HCT116 (cell line): Measurements from ENCODE around the gene TRAF5. TPM values are rescaled to one million over a fixed set of nuclear protein-coding genes. Genes with fewer than 3 reads are reported as not detected.

ENCODE experiments used
- ATAC-seq: fragments of 200-7000 bp; cut with Tn5 transposase; 2 replicates; pipeline ENCODE4 v1.9.1; 2020; ENCODE audit warnings: mild to moderate bottlenecking, moderate library complexity
- BruUV-seq: library from RNA; stranded (reverse); fragments of 400-500 nt; replicated peaks from 2 replicates; lab custom pipeline; 2021; lab: Mats Ljungman, UMichigan
- CTCF ChIA-PET: fragments of 300-600 bp; sonication (Branson Sonifier 250); formaldehyde crosslinking; loops from one replicate; lab custom pipeline; 2021; ENCODE audit warnings: antibody characterized with exemption; lab: Charles Lee
- POLR2A ChIA-PET: fragments of 300-600, 350-600 bp; sonication (Branson Sonifier 250); formaldehyde crosslinking; loops from one replicate; lab custom pipeline; 2021; ENCODE audit warnings: antibody characterized with exemption; lab: Charles Lee
- RAD21 ChIA-PET, 2 experiments: fragments of 300-600 bp; sonication (Branson Sonifier 250); formaldehyde crosslinking; loops; one replicate each; lab custom pipeline; 2023; ENCODE audit warnings: low total read pairs in 2 of 2; ENCODE audit not compliant: uncharacterized antibody in 2 of 2, unreplicated experiment in 2 of 2, low non-redundant PET in 1 of 2; lab: Charles Lee
- DNase-seq: peaks from one replicate; pipeline ENCODE4 v3.0.0-alpha.2; 2010; ENCODE audit warnings: low read depth, low spot score
- H2AFZ ChIP-seq: fragments of 200-600 bp; shearing (Covaris generic), sonication (generic); 2 replicates; pipeline ENCODE4 v1.6.1; 2017; ENCODE audit warnings: low read depth, mixed run types, mixed read lengths, antibody characterized with exemption, low read length; ENCODE audit not compliant: poor library complexity, severe bottlenecking
- H3K27ac ChIP-seq: 2 replicates; pipeline ENCODE4 v1.5.1; 2012; ENCODE audit warnings: low read depth, low read length
- H3K27me3 ChIP-seq: fragments of 200-600 bp; sonication (generic); 2 replicates; pipeline ENCODE4 v1.6.1; 2016; ENCODE audit warnings: mixed run types, low read length, mixed read lengths; ENCODE audit not compliant: insufficient read depth
- H3K36me3 ChIP-seq, 2 experiments: fragments of 200-500 bp in 1 of 2; fragments of 200-600 bp in 1 of 2; sonication (Bioruptor generic) in 1 of 2; sonication (generic) in 1 of 2; 2 replicates each; pipeline versions ENCODE4 v1.5.1 to v1.6.1; 2014 to 2016; ENCODE audit warnings: low read length in 2 of 2, inconsistent platforms in 1 of 2, mixed read lengths in 1 of 2, mixed run types in 1 of 2; ENCODE audit not compliant: insufficient read depth in 2 of 2, control insufficient read depth in 1 of 2
- H3K4me1 ChIP-seq, 2 experiments: fragments of 200-600 bp in 1 of 2; sonication (generic) in 1 of 2; 2 replicates each; pipeline versions ENCODE4 v1.5.1 to v1.6.1; 2012 to 2017; ENCODE audit warnings: low read length in 2 of 2, inconsistent platforms in 1 of 2, mild to moderate bottlenecking in 1 of 2, mixed read lengths in 1 of 2, mixed run types in 1 of 2, moderate library complexity in 1 of 2; ENCODE audit not compliant: insufficient read depth in 2 of 2, control insufficient read depth in 1 of 2
- H3K4me2 ChIP-seq: fragments of 200-600 bp; sonication (generic); 2 replicates; pipeline ENCODE4 v1.6.1; 2017; ENCODE audit warnings: mixed run types, low read length, mixed read lengths
- H3K4me3 ChIP-seq, 2 experiments: fragments of 200-600 bp in 1 of 2; sonication (generic) in 1 of 2; replicated peaks in 1 of 2; 2 replicates each; pipeline ENCODE4 v1.5.1; 2011 to 2016; ENCODE audit warnings: low read length in 2 of 2, control low read depth in 1 of 2, low read depth in 1 of 2, mild to moderate bottlenecking in 1 of 2, mixed read lengths in 1 of 2, mixed run types in 1 of 2
- H3K79me2 ChIP-seq: fragments of 200-600 bp; sonication (generic); 2 replicates; pipeline ENCODE4 v1.6.1; 2017; ENCODE audit warnings: mild to moderate bottlenecking, mixed run types, low read length, moderate library complexity, mixed read lengths; ENCODE audit not compliant: insufficient read depth
- H3K9ac ChIP-seq: fragments of 200-600 bp; sonication (generic); 2 replicates; pipeline ENCODE4 v1.6.1; 2016; ENCODE audit warnings: low read length, mixed read lengths
- H3K9me2 ChIP-seq: fragments of 200-600 bp; sonication (generic), shearing (Covaris generic); 2 replicates; pipeline ENCODE4 v1.6.1; 2017; ENCODE audit warnings: mixed run types, mild to moderate bottlenecking, moderate library complexity; ENCODE audit not compliant: insufficient read depth
- H3K9me3 ChIP-seq, 2 experiments: fragments of 200-500 bp in 1 of 2; fragments of 200-600 bp in 1 of 2; sonication (Bioruptor generic) in 1 of 2; sonication (generic) in 1 of 2; 2 replicates each; pipeline ENCODE4 v1.6.1; 2014 to 2017; ENCODE audit warnings: low read length in 2 of 2, mixed read lengths in 2 of 2, inconsistent platforms in 1 of 2, low read depth in 1 of 2, mild to moderate bottlenecking in 1 of 2, mixed run types in 1 of 2, moderate library complexity in 1 of 2; ENCODE audit not compliant: control insufficient read depth in 1 of 2, insufficient read depth in 1 of 2
- H4K20me1 ChIP-seq: fragments of 200-600 bp; sonication (generic), shearing (Covaris generic); 2 replicates; pipeline ENCODE4 v1.6.1; 2017; ENCODE audit warnings: mixed run types, mild to moderate bottlenecking, moderate library complexity; ENCODE audit not compliant: insufficient read depth
- CTCF ChIP-seq, 3 experiments: fragments of 200-600 bp in 1 of 3; sonication (generic) in 1 of 3; IDR thresholded peaks in 2 of 3; conservative IDR thresholded peaks in 1 of 3; 2 replicates each; pipeline ENCODE4 v1.5.1; 2012 to 2017; ENCODE audit warnings: low read depth in 2 of 3, low read length in 2 of 3, antibody characterized with exemption in 1 of 3, borderline replicate concordance in 1 of 3, control low read depth in 1 of 3, mild to moderate bottlenecking in 1 of 3, mixed read lengths in 1 of 3, mixed run types in 1 of 3, moderate library complexity in 1 of 3; ENCODE audit not compliant: insufficient read depth in 1 of 3
- EGR1 ChIP-seq: IDR thresholded peaks from 2 replicates; pipeline ENCODE4 v1.6.1; 2012; ENCODE audit warnings: low read depth
- EZH2 ChIP-seq: fragments of 200-600 bp; sonication (generic); IDR thresholded peaks from 2 replicates; pipeline ENCODE4 v1.6.1; 2017; ENCODE audit warnings: antibody characterized with exemption, mixed run types
- EZH2phosphoT487 ChIP-seq: fragments of 200-600 bp; IDR thresholded peaks from 2 replicates; pipeline ENCODE4 v1.6.1; 2018; ENCODE audit warnings: antibody characterized with exemption, borderline replicate concordance
- FOSL1 ChIP-seq: IDR thresholded peaks from 2 replicates; pipeline ENCODE4 v1.6.1; 2012; ENCODE audit warnings: low read depth
- POLR2AphosphoS5 ChIP-seq: IDR thresholded peaks from 2 replicates; pipeline ENCODE4 v1.6.1; 2011; ENCODE audit warnings: mild to moderate bottlenecking, low read depth, low read length, moderate library complexity
- SIN3A ChIP-seq: IDR thresholded peaks from 2 replicates; pipeline ENCODE4 v1.6.1; 2012; ENCODE audit warnings: low read depth
- SP1 ChIP-seq: IDR thresholded peaks from 2 replicates; pipeline ENCODE4 v1.6.1; 2012; ENCODE audit warnings: low read depth
- TCF7L2 ChIP-seq: IDR thresholded peaks from 2 replicates; pipeline ENCODE4 v1.7.0; 2011; ENCODE audit warnings: borderline replicate concordance, inconsistent platforms; ENCODE audit not compliant: insufficient read depth, insufficient read length; ENCODE audit errors: extremely low read depth
- ZFX ChIP-seq: fragments of 450-650 bp; IDR thresholded peaks from 2 replicates; pipeline ENCODE4 v1.6.1; 2017
- ZNF274 ChIP-seq: fragments of 200-500 bp; sonication (Bioruptor generic); IDR thresholded peaks from 2 replicates; pipeline ENCODE4 v1.6.1; 2014; ENCODE audit warnings: mild to moderate bottlenecking, low read depth, low read length, inconsistent platforms
- intact Hi-C: fragments of 100-400 bp; cut with micrococcal nuclease; formaldehyde crosslinking; loops from 2 replicates; pipeline ENCODE4 v1.10.0; 2022
- total RNA-seq: library from RNA; stranded (reverse); gene quantifications from one replicate; pipeline ENCODE4 v1.2.1, GENCODE V29; 2021; ENCODE audit not compliant: unreplicated experiment

The TRAF5 gene
- total RNA-seq, 1 experiment from 2014 or later = 6.5 TPM

DNA sequence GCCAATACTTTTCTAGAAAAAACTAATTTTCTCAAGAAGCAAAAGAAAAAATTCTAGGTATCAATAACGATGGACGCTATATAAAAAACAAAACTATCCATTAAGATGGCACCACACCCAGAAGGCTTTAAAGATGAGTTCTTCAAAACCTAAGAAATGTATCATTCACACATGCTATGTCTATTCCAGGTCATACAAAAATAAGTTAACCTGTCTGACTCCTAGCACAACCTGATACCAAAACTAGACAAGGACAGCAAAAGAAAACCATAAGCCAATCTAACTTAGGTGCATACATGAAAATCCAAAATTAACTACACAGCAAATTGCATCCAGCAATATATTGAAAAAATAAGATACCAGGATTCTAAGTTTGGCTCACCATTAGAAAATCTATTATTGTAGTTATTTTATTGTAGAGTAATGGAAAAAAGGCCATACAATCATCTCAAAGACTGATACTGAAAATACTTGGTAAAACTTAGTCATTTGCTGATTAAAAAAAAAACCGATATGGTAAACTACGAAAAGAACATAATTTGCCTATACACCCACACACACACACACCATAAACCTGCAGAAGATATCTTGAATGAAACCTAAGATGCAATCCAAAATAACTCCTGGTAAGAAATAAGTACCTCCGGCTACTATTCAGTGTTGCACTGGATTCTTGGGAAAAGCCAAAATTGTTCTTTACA lies 55.0 kb downstream of the TRAF5 start:
- no peaks in the 10 kb centered on the region for H3K9me2 ChIP-seq
- POLR2A ChIA-PET = interaction anchor here (1.3 kb wide), 1 partner anchor 56 kb away, joined by 8 read pairs; the partner anchor contains the start of gene TRAF5
- H3K4me3 ChIP-seq = peak overlapping the region; percentile 81 to 89
- peak overlapping the region; percentile 90 for H3K9ac ChIP-seq
- ATAC-seq (no peak), DNase-seq (no peak)
- no TSS peak for BruUV-seq
- H3K27ac ChIP-seq = no peak overlapping the region; the same call in 1 of the 2 replicates
- H3K4me2 ChIP-seq = peak overlapping the region; percentile 92
- RAD21 ChIA-PET = interaction anchor here in 1 of 2 experiments (0.7 kb wide), 1 partner anchor 133 kb away, joined by 3 read pairs; no protein-coding TSS in a partner anchor
- no peaks in the 10 kb centered on the region for H3K27me3 ChIP-seq
- intact Hi-C loops = loop anchor here (5.0 kb wide), 1 partner anchor 59 kb away; no protein-coding TSS in a partner anchor
- CTCF ChIA-PET = no interaction called here
- H4K20me1 ChIP-seq = no peaks in the 10 kb centered on the region
- TF ChIP-seq ZNF274 (no peak), POLR2AphosphoS5 (no peak), SP1 (no peak), EZH2phosphoT487 (no peak), ZFX (no peak), TCF7L2 (no peak), EGR1 (no peak), FOSL1 (no peak), SIN3A (no peak), CTCF (IDR thresholded peaks at IDR 0.05 in 2 of 3, conservative IDR thresholded peaks at IDR 0.05 in 1 of 3; ENCODE audit: borderline replicate concordance in 1 of 3, insufficient read depth in 1 of 3, low read depth in 2 of 3, low read length in 2 of 3) (no peak), EZH2 (no peak)
- H3K36me3 ChIP-seq = no peaks in the 10 kb centered on the region
- no peak overlapping the region for H2AFZ ChIP-seq
- H3K9me3 ChIP-seq = no peaks in the 10 kb centered on the region
- H3K79me2 ChIP-seq = peaks cover 11% of the 10 kb centered on the region
- H3K4me1 ChIP-seq = peaks cover 2 to 22% of the 10 kb centered on the region in 2 experiments; a peak in 2 of 4 replicates
